HCT116 (cell line): ENCODE results near the gene CNTNAP2. TPM values are rescaled to one million over a fixed set of nuclear protein-coding genes. Genes with fewer than 3 reads are reported as not detected.

Source experiments
- ATAC-seq: fragments of 200-7000 bp; cut with Tn5 transposase; 2 replicates; pipeline ENCODE4 v1.9.1; 2020; ENCODE audit warnings: mild to moderate bottlenecking, moderate library complexity
- BruUV-seq: library from RNA; stranded (reverse); fragments of 400-500 nt; replicated peaks from 2 replicates; lab custom pipeline; 2021; lab: Mats Ljungman, UMichigan
- CTCF ChIA-PET: fragments of 300-600 bp; sonication (Branson Sonifier 250); formaldehyde crosslinking; loops from one replicate; lab custom pipeline; 2021; ENCODE audit warnings: antibody characterized with exemption; lab: Charles Lee
- POLR2A ChIA-PET: fragments of 300-600, 350-600 bp; sonication (Branson Sonifier 250); formaldehyde crosslinking; loops from one replicate; lab custom pipeline; 2021; ENCODE audit warnings: antibody characterized with exemption; lab: Charles Lee
- RAD21 ChIA-PET, 2 experiments: fragments of 300-600 bp; sonication (Branson Sonifier 250); formaldehyde crosslinking; loops; one replicate each; lab custom pipeline; 2023; ENCODE audit warnings: low total read pairs in 2 of 2; ENCODE audit not compliant: uncharacterized antibody in 2 of 2, unreplicated experiment in 2 of 2, low non-redundant PET in 1 of 2; lab: Charles Lee
- DNase-seq: peaks from one replicate; pipeline ENCODE4 v3.0.0-alpha.2; 2010; ENCODE audit warnings: low read depth, low spot score
- H2AFZ ChIP-seq: fragments of 200-600 bp; shearing (Covaris generic), sonication (generic); 2 replicates; pipeline ENCODE4 v1.6.1; 2017; ENCODE audit warnings: low read depth, mixed run types, mixed read lengths, antibody characterized with exemption, low read length; ENCODE audit not compliant: poor library complexity, severe bottlenecking
- H3K27ac ChIP-seq: 2 replicates; pipeline ENCODE4 v1.5.1; 2012; ENCODE audit warnings: low read depth, low read length
- H3K27me3 ChIP-seq: fragments of 200-600 bp; sonication (generic); 2 replicates; pipeline ENCODE4 v1.6.1; 2016; ENCODE audit warnings: mixed run types, low read length, mixed read lengths; ENCODE audit not compliant: insufficient read depth
- H3K36me3 ChIP-seq, 2 experiments: fragments of 200-500 bp in 1 of 2; fragments of 200-600 bp in 1 of 2; sonication (Bioruptor generic) in 1 of 2; sonication (generic) in 1 of 2; 2 replicates each; pipeline versions ENCODE4 v1.5.1 to v1.6.1; 2014 to 2016; ENCODE audit warnings: low read length in 2 of 2, inconsistent platforms in 1 of 2, mixed read lengths in 1 of 2, mixed run types in 1 of 2; ENCODE audit not compliant: insufficient read depth in 2 of 2, control insufficient read depth in 1 of 2
- H3K4me1 ChIP-seq, 2 experiments: fragments of 200-600 bp in 1 of 2; sonication (generic) in 1 of 2; 2 replicates each; pipeline versions ENCODE4 v1.5.1 to v1.6.1; 2012 to 2017; ENCODE audit warnings: low read length in 2 of 2, inconsistent platforms in 1 of 2, mild to moderate bottlenecking in 1 of 2, mixed read lengths in 1 of 2, mixed run types in 1 of 2, moderate library complexity in 1 of 2; ENCODE audit not compliant: insufficient read depth in 2 of 2, control insufficient read depth in 1 of 2
- H3K4me2 ChIP-seq: fragments of 200-600 bp; sonication (generic); 2 replicates; pipeline ENCODE4 v1.6.1; 2017; ENCODE audit warnings: mixed run types, low read length, mixed read lengths
- H3K4me3 ChIP-seq, 2 experiments: fragments of 200-600 bp in 1 of 2; sonication (generic) in 1 of 2; replicated peaks in 1 of 2; 2 replicates each; pipeline ENCODE4 v1.5.1; 2011 to 2016; ENCODE audit warnings: low read length in 2 of 2, control low read depth in 1 of 2, low read depth in 1 of 2, mild to moderate bottlenecking in 1 of 2, mixed read lengths in 1 of 2, mixed run types in 1 of 2
- H3K79me2 ChIP-seq: fragments of 200-600 bp; sonication (generic); 2 replicates; pipeline ENCODE4 v1.6.1; 2017; ENCODE audit warnings: mild to moderate bottlenecking, mixed run types, low read length, moderate library complexity, mixed read lengths; ENCODE audit not compliant: insufficient read depth
- H3K9ac ChIP-seq: fragments of 200-600 bp; sonication (generic); 2 replicates; pipeline ENCODE4 v1.6.1; 2016; ENCODE audit warnings: low read length, mixed read lengths
- H3K9me2 ChIP-seq: fragments of 200-600 bp; sonication (generic), shearing (Covaris generic); 2 replicates; pipeline ENCODE4 v1.6.1; 2017; ENCODE audit warnings: mixed run types, mild to moderate bottlenecking, moderate library complexity; ENCODE audit not compliant: insufficient read depth
- H3K9me3 ChIP-seq, 2 experiments: fragments of 200-500 bp in 1 of 2; fragments of 200-600 bp in 1 of 2; sonication (Bioruptor generic) in 1 of 2; sonication (generic) in 1 of 2; 2 replicates each; pipeline ENCODE4 v1.6.1; 2014 to 2017; ENCODE audit warnings: low read length in 2 of 2, mixed read lengths in 2 of 2, inconsistent platforms in 1 of 2, low read depth in 1 of 2, mild to moderate bottlenecking in 1 of 2, mixed run types in 1 of 2, moderate library complexity in 1 of 2; ENCODE audit not compliant: control insufficient read depth in 1 of 2, insufficient read depth in 1 of 2
- H4K20me1 ChIP-seq: fragments of 200-600 bp; sonication (generic), shearing (Covaris generic); 2 replicates; pipeline ENCODE4 v1.6.1; 2017; ENCODE audit warnings: mixed run types, mild to moderate bottlenecking, moderate library complexity; ENCODE audit not compliant: insufficient read depth
- CEBPB ChIP-seq: IDR thresholded peaks from 2 replicates; pipeline ENCODE4 v1.6.1; 2012; ENCODE audit warnings: low read depth
- ELF1 ChIP-seq: IDR thresholded peaks from 2 replicates; pipeline ENCODE4 v1.6.1; 2012; ENCODE audit warnings: low read depth, borderline replicate concordance
- EZH2 ChIP-seq: fragments of 200-600 bp; sonication (generic); IDR thresholded peaks from 2 replicates; pipeline ENCODE4 v1.6.1; 2017; ENCODE audit warnings: antibody characterized with exemption, mixed run types
- FOSL1 ChIP-seq: IDR thresholded peaks from 2 replicates; pipeline ENCODE4 v1.6.1; 2012; ENCODE audit warnings: low read depth
- POLR2A ChIP-seq: IDR thresholded peaks from 2 replicates; pipeline ENCODE4 v1.7.0; 2011; ENCODE audit warnings: borderline replicate concordance; ENCODE audit not compliant: insufficient read depth, insufficient read length; ENCODE audit errors: extremely low read depth
- POLR2AphosphoS5 ChIP-seq: IDR thresholded peaks from 2 replicates; pipeline ENCODE4 v1.6.1; 2011; ENCODE audit warnings: mild to moderate bottlenecking, low read depth, low read length, moderate library complexity
- RAD21 ChIP-seq: IDR thresholded peaks from 2 replicates; pipeline ENCODE4 v1.6.1; 2012; ENCODE audit warnings: low read depth, mild to moderate bottlenecking
- SIN3A ChIP-seq: IDR thresholded peaks from 2 replicates; pipeline ENCODE4 v1.6.1; 2012; ENCODE audit warnings: low read depth
- SP1 ChIP-seq: IDR thresholded peaks from 2 replicates; pipeline ENCODE4 v1.6.1; 2012; ENCODE audit warnings: low read depth
- TCF7L2 ChIP-seq: IDR thresholded peaks from 2 replicates; pipeline ENCODE4 v1.7.0; 2011; ENCODE audit warnings: borderline replicate concordance, inconsistent platforms; ENCODE audit not compliant: insufficient read depth, insufficient read length; ENCODE audit errors: extremely low read depth
- ZFX ChIP-seq: fragments of 450-650 bp; IDR thresholded peaks from 2 replicates; pipeline ENCODE4 v1.6.1; 2017
- intact Hi-C: fragments of 100-400 bp; cut with micrococcal nuclease; formaldehyde crosslinking; loops from 2 replicates; pipeline ENCODE4 v1.10.0; 2022
- total RNA-seq: library from RNA; stranded (reverse); gene quantifications from one replicate; pipeline ENCODE4 v1.2.1, GENCODE V29; 2021; ENCODE audit not compliant: unreplicated experiment
- TF ChIP-seq, protein P1 (sequence below), 3 experiments: fragments of 200-600 bp in 1 of 3; sonication (generic) in 1 of 3; IDR thresholded peaks in 2 of 3; conservative IDR thresholded peaks in 1 of 3; 2 replicates each; pipeline ENCODE4 v1.5.1; 2012 to 2017; ENCODE audit warnings: low read depth in 2 of 3, low read length in 2 of 3, antibody characterized with exemption in 1 of 3, borderline replicate concordance in 1 of 3, control low read depth in 1 of 3, mild to moderate bottlenecking in 1 of 3, mixed read lengths in 1 of 3, mixed run types in 1 of 3, moderate library complexity in 1 of 3; ENCODE audit not compliant: insufficient read depth in 1 of 3
- TF ChIP-seq, protein P2 (sequence below): IDR thresholded peaks from 2 replicates; pipeline ENCODE4 v1.6.1; 2012
- TF ChIP-seq, protein P3 (sequence below): IDR thresholded peaks from 2 replicates; pipeline ENCODE4 v1.6.1; 2012
- TF ChIP-seq, protein P4 (sequence below): IDR thresholded peaks from 2 replicates; pipeline ENCODE4 v1.6.1; 2012; ENCODE audit warnings: low read depth

CNTNAP2 gene
- total RNA-seq, 1 experiment from 2014 or later = 0.37 TPM

DNA sequence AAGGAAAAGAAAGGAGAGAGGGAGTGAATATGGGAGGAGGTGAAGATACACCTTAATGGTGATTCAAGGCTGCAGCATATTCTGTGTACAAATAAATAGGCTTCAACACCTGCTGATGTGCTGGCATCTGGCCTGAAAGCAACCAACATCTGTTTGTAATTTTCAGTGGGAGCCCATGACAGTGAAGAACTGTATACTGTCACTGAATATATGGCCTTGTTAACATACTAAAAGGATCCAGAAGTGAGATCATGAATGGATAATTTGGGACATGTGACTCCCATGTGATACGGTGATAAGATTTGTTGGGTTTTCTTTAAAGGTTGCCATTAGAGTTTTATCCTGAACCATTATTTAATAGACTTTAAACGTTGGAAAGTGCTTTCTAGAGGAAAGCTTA, 459.3 kb downstream of the CNTNAP2 start:
- no peak for TF ChIP-seq CEBPB
- TF ChIP-seq TCF7L2 = no peak
- TF ChIP-seq EZH2 = no peak
- TF ChIP-seq ELF1 = no peak
- TF ChIP-seq SP1 = no peak
- H3K4me2 ChIP-seq = no peak overlapping the region
- no peaks in the 10 kb centered on the region for H3K36me3 ChIP-seq
- H3K4me1 ChIP-seq = no peaks in the 10 kb centered on the region
- no peak overlapping the region for H2AFZ ChIP-seq
- ChIA-PET CTCF (no interaction called here), POLR2A (no interaction called here), RAD21 (no interaction called here)
- H3K9me2 ChIP-seq = no peaks in the 10 kb centered on the region
- no peak for DNase-seq
- intact Hi-C loops = no loop called here
- H4K20me1 ChIP-seq = no peaks in the 10 kb centered on the region
- H3K27ac ChIP-seq = no peak overlapping the region
- peaks cover 5 to 12% of the 10 kb centered on the region in 2 experiments; a peak in 2 of 4 replicates for H3K9me3 ChIP-seq
- ATAC-seq = no peak
- no peaks in the 10 kb centered on the region for H3K27me3 ChIP-seq
- H3K79me2 ChIP-seq = no peaks in the 10 kb centered on the region
- no peak overlapping the region for H3K4me3 ChIP-seq
- no TSS peak for BruUV-seq
- H3K9ac ChIP-seq = no peak overlapping the region

DNA sequence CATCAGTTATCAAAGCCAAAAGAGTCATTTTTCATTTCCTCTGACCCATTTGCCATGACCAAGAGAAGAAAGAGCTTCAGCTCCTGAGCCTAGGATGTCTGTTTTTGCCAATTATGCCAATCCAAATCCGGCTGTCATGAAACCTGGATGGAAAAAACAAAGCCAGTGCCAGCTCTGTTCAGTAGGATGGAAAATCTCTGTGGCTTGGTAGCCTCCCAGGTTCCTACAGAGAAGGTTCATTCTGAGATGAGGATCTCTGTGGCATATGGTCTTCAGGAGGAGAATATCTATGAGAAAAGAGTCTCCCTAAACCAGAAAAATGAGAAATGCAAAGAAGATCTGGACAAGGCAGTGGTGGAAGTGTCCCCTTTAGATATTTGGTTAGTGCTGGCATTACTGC, 475.4 kb downstream of the CNTNAP2 start:
- no TSS peak for BruUV-seq
- H3K4me1 ChIP-seq = no peaks in the 10 kb centered on the region
- H3K36me3 ChIP-seq = no peaks in the 10 kb centered on the region
- no peak overlapping the region for H3K4me2 ChIP-seq
- H3K27ac ChIP-seq = no peak overlapping the region
- intact Hi-C loops = no loop called here
- DNase-seq (no peak), ATAC-seq (no peak)
- H3K9me2 ChIP-seq = no peaks in the 10 kb centered on the region
- ChIA-PET POLR2A (no interaction called here), CTCF (no interaction called here), RAD21 (no interaction called here)
- no peak overlapping the region for H3K9ac ChIP-seq
- H3K9me3 ChIP-seq = peaks cover 7 to 15% of the 10 kb centered on the region in 2 experiments; a peak in 2 of 4 replicates
- H2AFZ ChIP-seq = no peak overlapping the region
- H3K27me3 ChIP-seq = no peaks in the 10 kb centered on the region
- H3K4me3 ChIP-seq = no peak overlapping the region
- no peaks in the 10 kb centered on the region for H4K20me1 ChIP-seq
- no peaks in the 10 kb centered on the region for H3K79me2 ChIP-seq
- TF ChIP-seq, protein P1, sequence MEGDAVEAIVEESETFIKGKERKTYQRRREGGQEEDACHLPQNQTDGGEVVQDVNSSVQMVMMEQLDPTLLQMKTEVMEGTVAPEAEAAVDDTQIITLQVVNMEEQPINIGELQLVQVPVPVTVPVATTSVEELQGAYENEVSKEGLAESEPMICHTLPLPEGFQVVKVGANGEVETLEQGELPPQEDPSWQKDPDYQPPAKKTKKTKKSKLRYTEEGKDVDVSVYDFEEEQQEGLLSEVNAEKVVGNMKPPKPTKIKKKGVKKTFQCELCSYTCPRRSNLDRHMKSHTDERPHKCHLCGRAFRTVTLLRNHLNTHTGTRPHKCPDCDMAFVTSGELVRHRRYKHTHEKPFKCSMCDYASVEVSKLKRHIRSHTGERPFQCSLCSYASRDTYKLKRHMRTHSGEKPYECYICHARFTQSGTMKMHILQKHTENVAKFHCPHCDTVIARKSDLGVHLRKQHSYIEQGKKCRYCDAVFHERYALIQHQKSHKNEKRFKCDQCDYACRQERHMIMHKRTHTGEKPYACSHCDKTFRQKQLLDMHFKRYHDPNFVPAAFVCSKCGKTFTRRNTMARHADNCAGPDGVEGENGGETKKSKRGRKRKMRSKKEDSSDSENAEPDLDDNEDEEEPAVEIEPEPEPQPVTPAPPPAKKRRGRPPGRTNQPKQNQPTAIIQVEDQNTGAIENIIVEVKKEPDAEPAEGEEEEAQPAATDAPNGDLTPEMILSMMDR (IDR thresholded peaks at IDR 0.05 in 2 of 3, conservative IDR thresholded peaks at IDR 0.05 in 1 of 3; ENCODE audit: borderline replicate concordance in 1 of 3, insufficient read depth in 1 of 3, low read depth in 2 of 3, low read length in 2 of 3) = no peak
- TF ChIP-seq, protein P2, sequence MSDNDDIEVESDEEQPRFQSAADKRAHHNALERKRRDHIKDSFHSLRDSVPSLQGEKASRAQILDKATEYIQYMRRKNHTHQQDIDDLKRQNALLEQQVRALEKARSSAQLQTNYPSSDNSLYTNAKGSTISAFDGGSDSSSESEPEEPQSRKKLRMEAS = no peak
- TF ChIP-seq SIN3A = no peak
- TF ChIP-seq, protein P3, sequence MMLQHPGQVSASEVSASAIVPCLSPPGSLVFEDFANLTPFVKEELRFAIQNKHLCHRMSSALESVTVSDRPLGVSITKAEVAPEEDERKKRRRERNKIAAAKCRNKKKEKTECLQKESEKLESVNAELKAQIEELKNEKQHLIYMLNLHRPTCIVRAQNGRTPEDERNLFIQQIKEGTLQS = no peak
- no peak for TF ChIP-seq ELF1
- TF ChIP-seq POLR2A = no peak
- no peak for TF ChIP-seq RAD21
- no peak for TF ChIP-seq FOSL1
- no peak for TF ChIP-seq CEBPB
- TF ChIP-seq ZFX = no peak
- TF ChIP-seq, protein P4, sequence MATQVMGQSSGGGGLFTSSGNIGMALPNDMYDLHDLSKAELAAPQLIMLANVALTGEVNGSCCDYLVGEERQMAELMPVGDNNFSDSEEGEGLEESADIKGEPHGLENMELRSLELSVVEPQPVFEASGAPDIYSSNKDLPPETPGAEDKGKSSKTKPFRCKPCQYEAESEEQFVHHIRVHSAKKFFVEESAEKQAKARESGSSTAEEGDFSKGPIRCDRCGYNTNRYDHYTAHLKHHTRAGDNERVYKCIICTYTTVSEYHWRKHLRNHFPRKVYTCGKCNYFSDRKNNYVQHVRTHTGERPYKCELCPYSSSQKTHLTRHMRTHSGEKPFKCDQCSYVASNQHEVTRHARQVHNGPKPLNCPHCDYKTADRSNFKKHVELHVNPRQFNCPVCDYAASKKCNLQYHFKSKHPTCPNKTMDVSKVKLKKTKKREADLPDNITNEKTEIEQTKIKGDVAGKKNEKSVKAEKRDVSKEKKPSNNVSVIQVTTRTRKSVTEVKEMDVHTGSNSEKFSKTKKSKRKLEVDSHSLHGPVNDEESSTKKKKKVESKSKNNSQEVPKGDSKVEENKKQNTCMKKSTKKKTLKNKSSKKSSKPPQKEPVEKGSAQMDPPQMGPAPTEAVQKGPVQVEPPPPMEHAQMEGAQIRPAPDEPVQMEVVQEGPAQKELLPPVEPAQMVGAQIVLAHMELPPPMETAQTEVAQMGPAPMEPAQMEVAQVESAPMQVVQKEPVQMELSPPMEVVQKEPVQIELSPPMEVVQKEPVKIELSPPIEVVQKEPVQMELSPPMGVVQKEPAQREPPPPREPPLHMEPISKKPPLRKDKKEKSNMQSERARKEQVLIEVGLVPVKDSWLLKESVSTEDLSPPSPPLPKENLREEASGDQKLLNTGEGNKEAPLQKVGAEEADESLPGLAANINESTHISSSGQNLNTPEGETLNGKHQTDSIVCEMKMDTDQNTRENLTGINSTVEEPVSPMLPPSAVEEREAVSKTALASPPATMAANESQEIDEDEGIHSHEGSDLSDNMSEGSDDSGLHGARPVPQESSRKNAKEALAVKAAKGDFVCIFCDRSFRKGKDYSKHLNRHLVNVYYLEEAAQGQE = no peak
- TF ChIP-seq POLR2AphosphoS5 = no peak
- no peak for TF ChIP-seq SP1
